Chondrocyte (in vitro differentiated cells): ENCODE data around the gene ITPR1. TPM values are rescaled to one million over a fixed set of nuclear protein-coding genes. Genes with fewer than 3 reads are reported as not detected.

Experiments used
- DNase-seq: peaks from one replicate; pipeline ENCODE4 v3.0.0; 2021; ENCODE audit warnings: mixed read lengths, low spot score
- H3K27ac Mint-ChIP-seq: one replicate; pipeline ENCODE4 v1.8.0; 2021; ENCODE audit warnings: mild to moderate bottlenecking, moderate library complexity, mixed read lengths; ENCODE audit not compliant: unreplicated experiment
- H3K27me3 Mint-ChIP-seq: 2 replicates; pipeline ENCODE4 v1.8.0; 2021; ENCODE audit warnings: low read depth, mixed read lengths
- H3K36me3 Mint-ChIP-seq: 2 replicates; pipeline ENCODE4 v1.8.0; 2021; ENCODE audit warnings: low read depth, mixed read lengths
- H3K4me1 Mint-ChIP-seq: 2 replicates; pipeline ENCODE4 v1.8.0; 2021; ENCODE audit warnings: low read depth, mild to moderate bottlenecking, mixed read lengths
- H3K4me3 Mint-ChIP-seq: one replicate; pipeline ENCODE4 v1.8.0; 2021; ENCODE audit warnings: mild to moderate bottlenecking, moderate library complexity, mixed read lengths; ENCODE audit not compliant: unreplicated experiment
- H3K9me3 Mint-ChIP-seq: 2 replicates; pipeline ENCODE4 v1.8.0; 2021; ENCODE audit warnings: low read depth, mixed read lengths
- total RNA-seq: library from RNA; stranded (reverse); gene quantifications from 3 replicates; pipeline ENCODE4 v1.2.1, GENCODE V29; 2021
- TF ChIP-seq, protein P1 (sequence below): fragments of 200-600 bp; sonication (generic); IDR thresholded peaks from 2 replicates; pipeline ENCODE4 v1.5.0; 2021; ENCODE audit warnings: antibody characterized with exemption, mild to moderate bottlenecking, moderate library complexity

ITPR1 gene
- total RNA-seq, 1 donor from 2014 or later = 45.0 TPM

DNA sequence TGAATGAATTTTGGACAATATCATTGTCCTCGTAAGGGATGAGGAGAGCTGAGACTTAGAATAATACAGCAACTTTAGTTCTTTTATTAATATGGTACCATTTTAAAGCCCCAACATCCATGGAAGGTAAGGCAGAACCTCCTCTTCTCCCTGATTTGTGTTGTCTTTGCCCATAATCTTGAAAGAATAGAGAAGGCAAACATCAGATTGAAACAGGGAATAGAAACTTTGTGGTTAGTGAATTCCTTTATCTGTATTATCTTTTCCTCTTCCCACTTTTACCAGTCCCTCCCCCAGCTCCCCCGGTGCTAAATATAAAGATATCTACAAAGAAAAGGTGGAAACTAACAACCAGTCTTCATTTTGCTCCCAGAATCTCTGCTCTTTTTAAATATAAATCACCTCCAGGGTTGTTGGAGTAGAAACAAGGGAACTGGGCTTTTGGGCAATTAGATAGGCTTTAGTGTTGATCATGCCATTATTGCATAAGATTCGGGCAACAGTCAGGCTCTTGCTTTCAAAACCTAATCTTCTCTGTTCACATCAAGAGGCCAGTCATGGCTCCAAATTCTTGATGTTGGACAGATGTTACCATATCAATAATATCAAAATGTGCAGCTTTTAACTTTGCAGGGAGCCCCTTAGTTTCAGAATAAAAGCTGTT is 32.5 kb downstream of the ITPR1 start:
- no peak overlapping the region for H3K27ac Mint-ChIP-seq
- no peaks in the 10 kb centered on the region for H3K9me3 Mint-ChIP-seq
- no peak for DNase-seq
- H3K4me1 Mint-ChIP-seq = peaks cover 10% of the 10 kb centered on the region
- H3K4me3 Mint-ChIP-seq = no peak overlapping the region
- TF ChIP-seq, protein P1, sequence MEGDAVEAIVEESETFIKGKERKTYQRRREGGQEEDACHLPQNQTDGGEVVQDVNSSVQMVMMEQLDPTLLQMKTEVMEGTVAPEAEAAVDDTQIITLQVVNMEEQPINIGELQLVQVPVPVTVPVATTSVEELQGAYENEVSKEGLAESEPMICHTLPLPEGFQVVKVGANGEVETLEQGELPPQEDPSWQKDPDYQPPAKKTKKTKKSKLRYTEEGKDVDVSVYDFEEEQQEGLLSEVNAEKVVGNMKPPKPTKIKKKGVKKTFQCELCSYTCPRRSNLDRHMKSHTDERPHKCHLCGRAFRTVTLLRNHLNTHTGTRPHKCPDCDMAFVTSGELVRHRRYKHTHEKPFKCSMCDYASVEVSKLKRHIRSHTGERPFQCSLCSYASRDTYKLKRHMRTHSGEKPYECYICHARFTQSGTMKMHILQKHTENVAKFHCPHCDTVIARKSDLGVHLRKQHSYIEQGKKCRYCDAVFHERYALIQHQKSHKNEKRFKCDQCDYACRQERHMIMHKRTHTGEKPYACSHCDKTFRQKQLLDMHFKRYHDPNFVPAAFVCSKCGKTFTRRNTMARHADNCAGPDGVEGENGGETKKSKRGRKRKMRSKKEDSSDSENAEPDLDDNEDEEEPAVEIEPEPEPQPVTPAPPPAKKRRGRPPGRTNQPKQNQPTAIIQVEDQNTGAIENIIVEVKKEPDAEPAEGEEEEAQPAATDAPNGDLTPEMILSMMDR = no peak
- peaks cover 1% of the 10 kb centered on the region for H3K36me3 Mint-ChIP-seq
- H3K27me3 Mint-ChIP-seq = no peaks in the 10 kb centered on the region

DNA sequence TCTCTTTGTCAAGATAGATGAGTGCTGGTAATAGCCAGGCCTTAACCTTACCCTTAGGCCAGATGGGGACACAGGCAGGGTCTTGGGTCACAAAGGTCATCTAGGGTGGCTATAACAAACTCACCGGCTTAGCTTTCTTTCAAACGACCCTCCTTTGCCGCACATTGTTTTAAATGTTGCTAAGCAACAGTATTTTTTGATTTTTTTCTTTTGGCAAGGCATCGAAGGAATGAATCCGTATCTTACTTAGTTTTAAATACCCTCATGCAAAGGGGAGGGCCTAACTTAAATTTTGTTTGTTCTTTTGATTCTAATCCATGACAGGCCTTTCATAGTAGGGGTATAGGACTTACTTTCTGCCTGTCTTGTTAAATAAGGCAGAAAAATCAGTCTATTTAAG is 35.2 kb downstream of the ITPR1 start:
- Mint-ChIP-seq H3K27ac (no peak overlapping the region), H3K27me3 (no peaks in the 10 kb centered on the region), H3K4me3 (no peak overlapping the region), H3K4me1 (peaks cover 26% of the 10 kb centered on the region), H3K36me3 (no peaks in the 10 kb centered on the region), H3K9me3 (no peaks in the 10 kb centered on the region)
- no peak for DNase-seq
- TF ChIP-seq, protein P1 = no peak

DNA sequence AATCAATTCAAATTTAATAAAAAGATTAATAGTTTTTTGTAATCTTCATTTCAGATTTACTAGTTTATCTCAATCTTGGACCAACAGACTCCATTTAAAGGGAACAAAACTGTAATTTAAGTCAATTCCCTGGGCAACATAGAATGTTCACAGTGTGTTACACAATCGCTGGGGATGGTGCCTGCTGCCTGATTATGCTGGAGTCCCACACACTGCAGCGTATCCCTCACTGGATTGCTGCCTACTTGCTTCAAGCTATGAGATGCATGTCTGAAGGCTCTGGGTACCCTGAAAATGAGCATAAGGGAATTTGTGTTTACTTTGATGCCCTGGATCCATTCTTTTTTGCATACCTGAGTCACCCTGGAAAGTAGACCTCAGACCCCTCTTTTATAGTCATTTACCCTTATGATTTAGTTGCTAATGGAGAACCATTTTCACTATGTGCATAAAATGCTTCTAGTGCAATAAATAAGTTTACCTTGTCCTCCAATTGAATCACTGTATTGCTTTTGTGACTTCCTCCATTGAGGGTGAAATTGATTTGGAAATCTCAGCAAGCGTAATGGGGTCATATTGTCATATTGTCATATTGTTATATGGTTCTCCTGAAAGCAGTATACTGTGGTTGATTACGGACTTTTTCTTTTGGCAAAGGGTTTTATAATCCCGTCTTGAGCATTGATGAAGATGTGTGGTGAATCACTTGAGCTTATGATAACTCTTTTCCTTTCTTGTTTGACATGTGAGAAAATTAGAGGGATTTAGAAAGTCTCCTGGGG is 35.9 kb downstream of the ITPR1 start:
- H3K9me3 Mint-ChIP-seq = no peaks in the 10 kb centered on the region
- no peak overlapping the region for H3K27ac Mint-ChIP-seq
- peaks cover 26% of the 10 kb centered on the region for H3K4me1 Mint-ChIP-seq
- no peaks in the 10 kb centered on the region for H3K36me3 Mint-ChIP-seq
- no peak for DNase-seq
- H3K4me3 Mint-ChIP-seq = no peak overlapping the region
- TF ChIP-seq, protein P1 = no peak
- H3K27me3 Mint-ChIP-seq = no peaks in the 10 kb centered on the region

DNA sequence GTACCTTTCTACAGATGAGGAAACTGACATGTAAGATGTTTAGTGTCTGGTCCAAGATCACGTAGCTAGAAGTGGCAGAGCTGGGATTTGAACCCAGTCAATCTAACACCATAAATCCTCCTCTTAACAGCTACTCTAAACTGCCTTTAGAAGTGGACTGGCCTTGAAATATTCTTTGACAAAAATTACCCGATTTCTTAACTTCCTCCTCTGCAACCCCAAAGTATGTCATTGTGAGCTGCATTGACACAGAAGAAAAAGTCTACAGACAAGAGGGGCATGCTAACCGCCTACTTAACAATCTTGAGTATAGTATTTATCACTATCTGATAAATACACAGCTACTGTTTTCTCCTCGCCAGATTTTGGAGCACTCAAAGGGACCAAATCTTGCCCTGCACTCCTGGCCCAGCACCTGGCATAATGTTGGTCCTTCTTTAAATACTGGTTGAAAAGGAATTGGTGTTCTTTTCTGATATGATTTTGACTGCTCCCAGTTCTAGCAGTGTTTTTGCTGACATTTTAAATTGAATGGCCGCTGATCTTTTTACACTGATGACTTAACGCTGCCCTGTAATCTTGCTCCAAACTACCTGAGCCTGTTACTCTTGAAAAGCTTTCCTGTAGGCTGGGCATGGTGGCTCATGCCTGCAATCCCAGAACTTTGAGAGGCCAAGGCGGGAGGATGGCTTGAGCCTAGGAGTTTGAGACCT is 36.9 kb downstream of the ITPR1 start:
- Mint-ChIP-seq H3K4me1 (peaks cover 33% of the 10 kb centered on the region), H3K27ac (no peak overlapping the region), H3K4me3 (no peak overlapping the region), H3K9me3 (no peaks in the 10 kb centered on the region), H3K36me3 (no peaks in the 10 kb centered on the region), H3K27me3 (no peaks in the 10 kb centered on the region)
- no peak for DNase-seq
- TF ChIP-seq, protein P1 = no peak

DNA sequence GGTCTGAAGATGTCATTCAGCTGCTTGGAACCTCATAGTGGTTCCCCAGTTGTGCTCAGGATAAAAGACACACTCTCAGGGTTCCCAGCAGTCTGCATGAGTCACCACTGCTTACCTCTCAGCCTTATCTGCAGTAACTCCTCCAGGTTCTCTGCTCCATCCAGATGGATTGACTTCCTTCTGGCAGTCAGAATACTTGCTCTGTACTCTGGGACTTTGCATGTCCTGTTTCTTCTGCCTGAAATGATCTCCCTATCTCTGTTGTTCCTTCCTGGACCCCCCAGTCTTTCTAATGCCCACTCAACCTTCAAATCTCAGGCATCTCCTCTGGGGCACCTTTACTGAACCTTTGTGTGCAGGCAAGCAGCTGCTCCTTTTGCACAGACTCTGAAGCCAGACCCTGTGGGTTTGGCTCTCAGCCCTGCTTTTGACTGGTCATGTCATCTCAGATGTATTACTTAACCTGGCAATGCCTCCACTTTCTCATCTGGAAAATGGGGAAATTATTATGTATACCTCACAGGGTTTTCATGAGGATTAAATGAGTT is 38.4 kb downstream of the ITPR1 start:
- no peaks in the 10 kb centered on the region for H3K27me3 Mint-ChIP-seq
- no peak overlapping the region for H3K4me3 Mint-ChIP-seq
- TF ChIP-seq, protein P1 = no peak
- DNase-seq = no peak
- H3K27ac Mint-ChIP-seq = no peak overlapping the region
- H3K9me3 Mint-ChIP-seq = no peaks in the 10 kb centered on the region
- peaks cover 47% of the 10 kb centered on the region for H3K4me1 Mint-ChIP-seq
- no peaks in the 10 kb centered on the region for H3K36me3 Mint-ChIP-seq
